GM19455 (cell line): Measurements from ENCODE around the gene PRKAG2.

Experiments
- ATAC-seq: cut with Tn5 transposase; IDR thresholded peaks from one replicate; pipeline ENCODE4 v1.9.1; 2021; ENCODE audit not compliant: unreplicated experiment

Gene PRKAG2

GRCh38 chr7:151776446-151776845, 100.5 kb downstream of the PRKAG2 start:
- no peak for ATAC-seq

GRCh38 chr7:151775547-151776443, 101.1 kb downstream of the PRKAG2 start:
- ATAC-seq, result no peak

DNA sequence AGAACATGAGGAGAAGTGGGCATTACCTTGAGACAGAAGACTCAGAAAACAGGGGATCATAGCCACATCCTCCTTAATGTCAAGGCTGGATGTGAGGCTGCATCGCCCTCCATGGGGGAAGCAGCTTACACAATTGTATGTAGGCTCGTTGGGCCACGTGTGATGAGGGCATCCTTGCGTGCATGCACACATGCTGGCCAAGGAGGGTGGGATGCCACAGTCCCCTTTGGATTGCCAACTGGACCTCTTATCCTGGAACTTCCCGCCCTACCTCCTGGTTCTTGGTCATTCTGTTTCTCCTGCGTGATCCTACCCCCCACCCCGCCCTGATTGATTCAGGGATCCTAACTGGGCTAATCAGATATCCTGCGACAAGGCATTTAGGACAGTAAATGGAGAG, 102.0 kb downstream of the PRKAG2 start:
- no peak for ATAC-seq

DNA sequence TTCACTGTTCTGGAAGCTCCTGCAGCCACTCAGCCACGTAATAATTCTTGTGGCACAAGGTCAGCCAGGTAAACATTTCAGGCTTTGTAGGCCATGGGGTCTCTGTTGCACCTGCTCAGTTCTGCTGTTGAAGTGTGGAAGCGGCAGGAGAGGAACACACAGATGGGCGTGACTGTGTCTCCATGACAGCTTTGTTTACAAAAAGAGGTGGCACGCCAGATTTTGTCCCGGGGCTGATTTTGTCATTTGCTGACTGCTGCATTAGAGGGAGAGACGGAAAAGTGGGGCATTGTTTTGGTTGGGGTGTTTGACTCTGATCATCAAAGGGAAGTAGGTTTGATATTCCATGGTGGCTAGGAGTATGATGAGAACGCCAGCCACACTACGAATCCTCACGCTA, 103.1 kb downstream of the PRKAG2 start:
- no peak for ATAC-seq

GRCh38 chr7:151770232-151770631, 106.7 kb downstream of the PRKAG2 start:
- ATAC-seq, result no peak

- peak; percentile 69 for ATAC-seq
Measured at GRCh38 chr7:151769188-151769821, 107.6 kb downstream of the PRKAG2 start.

DNA sequence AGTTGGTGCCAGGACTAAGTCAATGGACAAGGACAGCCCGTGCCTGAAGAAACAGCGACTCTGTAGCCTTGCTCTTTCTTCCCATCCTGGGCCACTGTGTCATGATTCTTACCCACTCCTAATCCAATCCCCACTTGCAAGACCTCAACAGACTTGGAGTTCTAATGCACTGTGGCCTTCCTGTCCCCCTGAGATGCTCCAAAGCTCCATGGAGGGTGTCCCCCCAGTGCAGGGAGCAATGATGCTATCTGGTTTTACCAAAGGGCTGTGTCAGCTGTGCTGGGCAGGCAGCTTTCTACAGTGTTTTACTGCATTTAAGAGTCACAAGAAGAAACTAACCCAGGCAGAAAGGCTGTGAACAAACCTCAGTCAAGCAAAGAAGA, 108.1 kb downstream of the PRKAG2 start:
- no peak for ATAC-seq

- no peak for ATAC-seq
Measured at GRCh38 chr7:151767557-151767956, 109.4 kb downstream of the PRKAG2 start.

- no peak for ATAC-seq
Measured at GRCh38 chr7:151764056-151764920, 112.6 kb downstream of the PRKAG2 start.

GRCh38 chr7:151763420-151763984, 113.4 kb downstream of the PRKAG2 start:
- ATAC-seq, result no peak

DNA sequence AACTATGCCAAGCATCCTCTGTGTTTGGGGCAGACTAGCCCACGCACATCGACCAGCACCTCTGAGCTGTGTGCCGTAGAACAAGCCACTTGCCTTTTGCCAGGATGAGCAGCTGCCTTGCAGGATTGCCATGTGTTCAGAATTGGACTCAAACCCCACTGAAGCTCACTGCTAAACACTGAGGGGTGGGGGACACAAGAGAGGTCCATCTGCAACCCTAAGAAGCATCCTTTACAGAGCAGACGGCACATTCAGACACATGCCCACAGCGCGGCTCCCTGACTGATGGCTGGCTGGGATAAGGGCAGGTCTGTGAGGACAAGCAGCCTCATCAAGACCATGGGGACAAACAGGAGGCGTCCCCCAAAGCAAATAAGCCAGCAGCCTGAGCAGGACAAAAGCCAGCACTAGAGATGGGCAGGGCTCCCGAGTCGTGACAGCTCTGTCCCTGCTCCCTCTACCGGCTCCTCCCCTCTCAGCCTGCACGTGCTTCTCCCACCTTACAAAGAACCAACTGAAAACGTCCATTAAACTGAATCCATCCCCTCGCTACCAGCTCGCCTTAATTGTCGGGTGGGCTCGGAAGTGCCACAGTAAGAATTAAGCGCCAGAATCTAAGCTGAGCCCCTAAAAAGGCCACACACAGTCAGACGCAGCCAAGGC, 114.2 kb downstream of the PRKAG2 start:
- ATAC-seq, result no peak

GRCh38 chr7:151761957-151762356, 115.0 kb downstream of the PRKAG2 start:
- no peak for ATAC-seq

DNA sequence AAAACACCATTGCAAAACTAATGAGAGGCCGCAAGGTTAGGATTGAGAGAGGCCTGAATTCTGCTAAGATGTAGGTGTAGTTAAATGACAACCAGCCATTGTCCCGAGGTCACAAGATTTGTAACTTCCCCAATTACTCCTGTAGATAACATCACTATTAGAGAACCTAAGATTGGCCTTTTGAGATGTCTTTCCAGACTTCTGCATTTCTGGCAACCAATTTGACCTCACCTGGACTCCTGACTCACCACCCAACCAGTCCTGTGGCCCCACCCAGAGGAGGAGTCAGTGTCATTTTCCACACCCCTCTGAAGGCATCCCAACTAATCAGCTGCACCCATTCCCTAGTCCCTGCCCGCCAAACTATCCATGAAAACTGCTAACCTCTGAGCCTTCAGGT, 115.7 kb downstream of the PRKAG2 start:
- no peak for ATAC-seq

DNA sequence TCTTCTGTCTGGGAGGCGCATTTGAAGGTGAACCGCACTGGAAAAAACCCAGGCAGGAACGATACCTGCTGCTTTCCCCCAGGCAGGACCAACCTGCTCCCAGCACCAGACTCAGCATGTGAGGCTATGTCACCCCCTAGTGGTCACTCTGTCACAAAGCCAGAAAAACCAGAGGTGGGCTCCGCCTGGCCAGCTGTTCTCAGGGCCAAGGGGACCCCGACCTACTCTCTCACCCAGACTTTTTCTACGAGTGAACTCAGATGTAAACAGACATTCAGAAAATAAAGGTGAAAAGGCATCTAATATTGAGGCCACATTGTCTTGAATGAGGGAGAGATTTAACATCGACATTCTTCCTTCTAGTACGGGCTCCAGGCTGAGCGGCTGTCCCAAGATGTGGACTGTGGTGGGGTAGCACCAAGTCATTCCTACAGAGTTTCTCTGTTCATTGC, 117.3 kb downstream of the PRKAG2 start:
- ATAC-seq, result no peak

DNA sequence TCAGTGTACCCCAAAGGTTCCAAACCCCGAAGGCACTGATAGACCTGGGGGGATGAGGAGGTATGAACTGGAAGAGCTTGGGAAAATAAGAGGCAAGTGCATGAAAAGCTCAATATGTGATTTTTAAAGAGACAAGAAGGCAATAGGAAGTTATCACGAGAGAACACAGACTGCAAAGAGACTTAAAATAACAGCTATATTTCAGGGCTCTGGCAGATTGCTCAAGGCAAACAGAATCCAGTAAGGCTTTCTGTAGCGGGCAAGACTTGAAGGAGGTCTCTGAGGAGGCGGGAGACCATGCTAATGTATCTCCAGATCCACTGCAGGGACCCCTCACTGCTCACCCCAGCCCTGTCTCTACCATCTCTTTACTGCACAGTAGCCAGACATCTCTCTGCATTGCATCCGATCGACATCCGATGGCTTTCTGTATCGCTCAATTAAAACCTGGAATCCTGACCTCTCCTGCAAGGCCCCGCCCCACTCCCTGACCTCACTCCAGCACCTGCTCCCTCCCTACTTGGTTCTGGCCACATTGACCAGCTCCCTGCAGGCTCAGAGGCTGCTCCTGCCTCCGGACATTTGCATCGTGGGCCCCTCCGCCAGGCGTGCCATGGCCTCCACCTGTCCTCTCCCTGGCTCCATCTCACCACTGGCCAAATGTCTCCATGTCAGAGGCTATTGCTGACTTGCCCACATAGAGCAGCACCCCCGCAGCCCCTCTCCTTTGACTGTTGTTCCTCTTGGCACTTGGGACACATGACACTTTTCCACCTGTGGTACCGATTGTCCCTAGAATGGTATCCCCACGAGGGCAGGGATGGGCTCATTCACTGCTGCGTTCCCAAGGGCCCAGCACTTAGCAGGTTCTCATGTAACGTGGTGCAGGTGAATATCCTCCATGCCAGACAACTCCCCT, 118.0 kb downstream of the PRKAG2 start:
- ATAC-seq, result no peak

DNA sequence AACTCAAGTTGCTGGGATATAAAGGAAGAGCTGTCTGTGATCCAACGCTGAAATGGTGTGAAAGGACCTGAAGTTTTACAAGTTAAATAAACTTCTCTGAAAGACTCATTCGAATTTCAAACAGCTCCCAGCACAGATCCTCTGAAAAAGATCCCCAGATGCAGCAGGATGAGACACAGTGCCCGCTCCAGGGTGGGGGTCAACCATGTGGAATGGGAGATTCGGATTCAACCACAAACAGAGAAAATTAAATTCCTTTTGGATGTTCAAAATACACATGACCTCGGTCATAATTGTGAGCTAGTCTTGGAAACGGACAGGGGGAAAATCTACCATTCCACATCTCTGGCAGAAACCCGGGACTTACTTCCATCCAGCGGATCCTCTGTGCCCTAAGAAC, 119.6 kb downstream of the PRKAG2 start:
- no peak for ATAC-seq

GRCh38 chr7:151756866-151757265, 120.0 kb downstream of the PRKAG2 start:
- ATAC-seq, result no peak

DNA sequence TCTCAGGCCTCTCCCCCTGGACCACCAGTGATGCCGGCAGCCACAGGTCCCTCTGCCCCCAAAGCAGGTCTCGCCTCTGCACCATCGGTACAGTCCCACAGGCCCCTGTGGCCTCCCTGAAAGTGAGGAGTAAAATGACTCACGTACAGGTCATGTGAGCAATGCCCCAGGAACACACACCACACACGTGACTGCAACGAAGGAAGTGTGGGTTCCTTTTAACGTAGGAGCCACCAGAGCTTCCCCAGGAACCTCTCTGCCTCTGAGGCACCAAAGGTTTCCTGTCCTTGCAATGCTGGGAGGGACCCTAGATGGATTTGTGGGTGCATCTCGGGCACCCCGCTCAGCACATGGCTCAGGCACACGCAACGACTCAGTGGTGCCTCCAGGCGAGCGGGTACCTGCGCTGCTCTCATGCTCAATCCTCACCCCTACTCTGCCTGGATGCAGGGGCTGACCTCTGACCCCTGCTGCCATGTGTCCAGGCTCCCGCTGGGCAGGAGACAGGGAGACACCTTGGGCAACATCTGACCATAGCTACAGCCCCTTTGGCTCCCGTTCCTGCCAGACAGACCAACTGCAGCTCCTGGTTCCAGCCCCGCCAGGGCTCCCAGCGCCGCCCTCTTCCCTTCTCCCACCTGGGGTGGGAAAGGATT, 120.7 kb downstream of the PRKAG2 start:
- no peak for ATAC-seq
